Natural killer cell treated with Interleukin-12 subunit alpha and Interleukin-12 subunit beta and Interleukin-15 and Interleukin-18, amount 100 ng/mL, for 72 hours (primary cell): ENCODE measurements around the gene HTR2B. TPM values are rescaled to one million over a fixed set of nuclear protein-coding genes. Genes with fewer than 3 reads are reported as not detected.
"Not testable (repeated sequence)": the region's sequence is repeated elsewhere in the genome, so short reads cannot be mapped to it uniquely, and the experiment has no call there.

Source experiments
- ATAC-seq, 2 donors: fragments of 150-1000 bp; cut with Tn5 transposase in 1 of 2; sonication (Bioruptor Pico), chemical (Tn5 transposase) in 1 of 2; 2 replicates each; pipeline ENCODE4 v1.10.0; 2021
- DNase-seq: peaks from one replicate; pipeline ENCODE4 v3.0.0; 2022; ENCODE audit warnings: low spot score
- H3K27ac Mint-ChIP-seq, 2 donors: 1 replicate in 1 of 2; 2 replicates in 1 of 2; pipeline ENCODE4 v1.8.0; 2022; ENCODE audit warnings: mixed read lengths in 2 of 2, mild to moderate bottlenecking in 1 of 2, moderate library complexity in 1 of 2
- H3K27me3 Mint-ChIP-seq, 2 donors: 1 replicate in 1 of 2; 2 replicates in 1 of 2; pipeline ENCODE4 v1.8.0; 2022; ENCODE audit warnings: mixed read lengths in 2 of 2
- H3K36me3 Mint-ChIP-seq: one replicate; pipeline ENCODE4 v1.8.0; 2022; ENCODE audit warnings: mixed read lengths
- H3K4me1 Mint-ChIP-seq, 2 donors: 1 replicate in 1 of 2; 2 replicates in 1 of 2; pipeline ENCODE4 v1.8.0; 2022; ENCODE audit warnings: low read depth in 2 of 2, mixed read lengths in 2 of 2, mild to moderate bottlenecking in 1 of 2
- H3K4me3 Mint-ChIP-seq: one replicate; pipeline ENCODE4 v1.8.0; 2022; ENCODE audit warnings: mixed read lengths
- H3K9me3 Mint-ChIP-seq: 2 replicates; pipeline ENCODE4 v1.8.0; 2022; ENCODE audit warnings: mixed read lengths
- total RNA-seq, 2 donors: library from RNA; stranded (reverse); gene quantifications; one replicate each; pipeline ENCODE4 v1.2.3, GENCODE V29; 2022

The HTR2B gene
- total RNA-seq, 2 donors from 2014 or later, result not detected

DNA sequence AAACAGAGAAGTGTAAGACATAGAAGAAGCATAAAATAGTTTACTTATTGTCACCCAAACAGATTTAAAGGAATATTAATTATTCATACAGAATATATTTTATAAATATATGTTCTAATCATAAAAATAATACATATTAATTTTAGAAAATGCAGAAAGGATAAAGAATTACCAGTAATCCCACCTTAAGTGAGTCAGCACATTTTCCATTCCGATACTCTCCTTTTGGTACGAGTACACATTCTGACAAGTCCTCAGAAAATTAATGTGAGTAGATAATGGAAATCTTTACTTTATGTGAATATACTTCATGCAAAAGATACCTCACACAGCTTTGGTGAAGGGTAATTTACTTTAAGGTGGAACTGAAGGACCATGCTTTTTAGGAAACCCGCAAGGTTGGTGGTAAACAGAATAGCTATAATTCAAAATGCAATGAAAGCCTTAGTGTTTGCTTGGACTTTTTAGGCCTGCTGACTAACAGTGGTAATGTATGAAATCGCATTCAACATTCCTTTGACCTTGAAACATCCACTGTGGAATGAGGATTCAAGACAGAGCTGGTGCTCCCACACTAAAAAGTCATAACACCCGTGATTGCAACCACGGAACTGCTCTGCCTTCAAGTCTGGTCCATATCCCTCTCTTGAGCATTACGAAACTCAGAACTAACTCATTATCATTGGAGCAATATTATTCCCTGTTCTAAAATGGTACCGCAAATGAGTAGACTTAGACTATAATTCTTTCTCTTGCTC lies 28.1 kb upstream of the HTR2B start:
- Mint-ChIP-seq H3K4me3 (no peak overlapping the region), H3K36me3 (peaks cover 16% of the 10 kb centered on the region), H3K27me3 (no peaks in the 10 kb centered on the region), H3K27ac (no peak overlapping the region), H3K4me1 (no peaks in the 10 kb centered on the region), H3K9me3 (no peaks in the 10 kb centered on the region)
- ATAC-seq, result no peak
- DNase-seq, result no peak

DNA sequence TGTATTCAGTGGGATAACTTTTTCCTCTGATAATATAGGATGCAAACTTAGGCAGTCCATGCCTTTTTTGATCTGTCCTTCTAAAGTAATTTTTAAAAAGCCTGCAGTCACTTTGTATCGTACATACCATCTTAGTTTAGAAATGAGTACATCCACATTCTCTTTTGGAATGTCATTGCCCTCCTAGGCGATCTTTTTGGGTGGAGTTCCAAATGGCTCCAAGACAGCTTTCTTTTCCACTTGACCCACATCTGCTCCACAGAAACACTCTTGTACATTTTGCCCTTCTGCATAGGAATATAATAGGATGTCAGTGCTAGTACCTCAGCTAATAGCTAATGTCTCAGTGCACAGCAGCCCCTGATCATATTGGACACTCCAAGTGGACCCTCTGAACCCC lies 21.8 kb upstream of the HTR2B start:
- ATAC-seq (no peak), DNase-seq (no peak)
- Mint-ChIP-seq H3K36me3 (peaks cover 27% of the 10 kb centered on the region), H3K9me3 (no peaks in the 10 kb centered on the region), H3K4me3 (no peak overlapping the region), H3K27me3 (no peaks in the 10 kb centered on the region), H3K4me1 (no peaks in the 10 kb centered on the region), H3K27ac (no peak overlapping the region)

DNA sequence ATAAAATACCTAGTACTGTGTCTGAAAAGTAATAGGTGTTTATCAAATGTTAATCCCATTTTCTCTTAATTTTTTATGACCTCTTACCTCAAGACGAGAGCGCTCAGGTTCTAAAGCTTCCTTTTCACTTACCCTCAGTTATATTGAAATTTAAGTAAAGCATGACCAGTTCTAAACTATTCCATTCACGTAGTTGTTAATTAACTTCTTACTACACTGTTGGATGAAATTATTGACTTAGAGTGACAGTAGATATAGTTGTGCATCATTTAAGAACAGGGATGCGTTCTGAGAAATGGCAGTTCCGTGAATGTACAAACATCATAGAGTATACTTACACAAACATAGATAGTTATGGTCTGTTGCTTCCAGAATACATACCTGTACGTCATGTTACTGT lies 20.1 kb upstream of the HTR2B start:
- Mint-ChIP-seq H3K4me1 (no peaks in the 10 kb centered on the region), H3K4me3 (no peak overlapping the region), H3K27me3 (no peaks in the 10 kb centered on the region), H3K36me3 (peaks cover 27% of the 10 kb centered on the region), H3K9me3 (no peaks in the 10 kb centered on the region), H3K27ac (no peak overlapping the region)
- DNase-seq (no peak), ATAC-seq (no peak)

DNA sequence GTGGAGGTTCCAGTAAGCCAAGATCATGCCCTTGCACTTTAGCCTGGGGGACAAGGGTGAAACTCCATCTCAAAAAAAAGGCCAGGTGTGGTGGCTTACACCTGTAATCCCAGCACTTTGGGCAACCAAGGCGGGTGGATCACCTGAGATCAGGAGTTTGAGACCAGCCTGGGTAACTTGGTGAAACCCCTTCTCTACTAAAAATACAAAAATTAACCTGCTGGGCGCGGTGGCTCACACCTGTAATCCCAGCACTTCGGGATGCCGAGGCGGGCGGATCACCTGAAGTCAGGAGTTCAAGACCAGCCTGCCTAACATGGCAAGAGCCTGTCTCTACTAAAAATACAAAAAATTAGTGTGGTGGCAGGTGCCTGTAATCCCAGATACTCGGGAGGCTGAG lies 16.0 kb upstream of the HTR2B start:
- DNase-seq, H3K36me3 Mint-ChIP-seq, ATAC-seq, H3K27me3 Mint-ChIP-seq, H3K27ac Mint-ChIP-seq, H3K4me1 Mint-ChIP-seq, H3K9me3 Mint-ChIP-seq, H3K4me3 Mint-ChIP-seq: not testable (repeated sequence)

DNA sequence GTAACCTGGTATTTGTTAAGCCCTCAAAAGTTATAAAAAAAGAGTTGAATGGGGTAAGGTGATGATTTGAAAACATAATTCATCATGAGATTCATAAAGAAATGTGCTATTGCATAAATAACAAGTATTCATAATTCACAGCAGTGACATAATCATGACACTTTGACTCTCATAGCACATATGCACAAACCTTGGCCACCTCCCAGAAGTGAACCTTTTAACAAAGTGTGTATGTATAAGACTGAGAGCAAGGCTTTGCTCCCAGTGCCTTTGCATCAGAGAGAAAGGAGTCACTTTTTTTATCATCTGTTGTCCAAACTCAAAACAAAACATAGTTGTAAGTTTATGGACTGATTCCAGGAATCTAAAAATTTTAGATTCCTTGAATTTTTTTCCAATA lies 15.0 kb upstream of the HTR2B start:
- Mint-ChIP-seq H3K27ac (no peak overlapping the region), H3K4me3 (no peak overlapping the region), H3K9me3 (no peaks in the 10 kb centered on the region), H3K4me1 (no peaks in the 10 kb centered on the region), H3K27me3 (no peaks in the 10 kb centered on the region), H3K36me3 (peaks cover 5% of the 10 kb centered on the region)
- ATAC-seq, result no peak
- DNase-seq, result no peak

DNA sequence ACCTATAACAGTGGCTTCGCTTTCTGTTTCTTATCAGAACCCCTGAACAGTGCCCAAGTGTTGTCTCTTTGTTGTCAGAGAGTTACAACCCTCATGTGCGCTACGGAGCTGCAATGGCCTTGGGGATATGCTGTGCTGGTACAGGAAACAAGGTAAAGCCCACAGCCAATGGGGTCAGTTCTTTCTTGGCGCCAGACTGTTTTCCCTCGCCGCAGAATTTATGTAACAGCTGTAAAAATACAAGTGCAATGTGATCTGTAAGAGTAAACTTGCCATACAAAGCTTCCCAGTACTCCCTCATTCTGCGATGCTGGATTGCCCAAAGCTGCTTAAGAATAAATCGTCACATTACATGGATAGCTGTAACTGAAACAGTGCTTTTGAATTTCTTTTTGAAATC lies 13.9 kb upstream of the HTR2B start:
- no peaks in the 10 kb centered on the region for H3K4me1 Mint-ChIP-seq
- H3K27ac Mint-ChIP-seq, result no peak overlapping the region
- DNase-seq, result no peak
- peaks cover 5% of the 10 kb centered on the region for H3K36me3 Mint-ChIP-seq
- no peak overlapping the region for H3K4me3 Mint-ChIP-seq
- no peaks in the 10 kb centered on the region for H3K9me3 Mint-ChIP-seq
- ATAC-seq, result no peak
- no peaks in the 10 kb centered on the region for H3K27me3 Mint-ChIP-seq

DNA sequence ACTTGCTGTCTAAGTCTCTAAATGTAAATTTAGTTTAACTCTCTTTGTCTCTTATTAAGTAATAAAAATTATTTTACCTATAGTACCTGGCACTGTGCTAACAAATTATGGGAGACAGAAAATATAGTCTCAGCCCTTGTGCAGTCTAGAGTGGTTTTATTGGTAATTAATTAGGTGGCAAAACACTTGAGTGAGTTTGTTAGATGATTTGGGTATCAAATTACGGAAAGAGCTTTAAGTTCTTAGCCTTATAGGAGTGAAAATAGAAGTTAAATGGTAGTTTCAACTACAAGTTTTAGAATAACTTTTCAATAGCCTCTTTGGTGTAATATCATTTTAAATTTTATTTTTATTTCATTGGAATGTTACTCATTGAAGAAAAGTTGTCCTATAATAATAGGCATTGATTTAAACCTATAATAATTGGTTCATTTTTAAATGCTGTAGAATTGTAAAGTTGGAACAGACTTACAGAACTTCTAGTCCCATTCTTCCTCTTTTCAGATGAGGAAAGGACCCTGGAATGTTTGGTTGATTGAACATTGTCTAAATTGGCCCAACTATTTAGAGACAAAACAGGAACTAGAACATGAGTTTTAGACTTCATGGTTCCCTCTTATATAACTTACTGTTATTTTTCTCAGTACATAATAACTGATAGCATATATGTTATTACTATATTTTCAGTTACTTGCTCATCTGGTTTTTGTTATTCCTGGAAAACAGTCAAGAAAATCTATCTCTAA lies 10.2 kb upstream of the HTR2B start:
- no peak for DNase-seq
- H3K27ac Mint-ChIP-seq, result no peak overlapping the region
- peaks cover 5% of the 10 kb centered on the region for H3K36me3 Mint-ChIP-seq
- H3K9me3 Mint-ChIP-seq, result no peaks in the 10 kb centered on the region
- no peak for ATAC-seq
- no peak overlapping the region for H3K4me3 Mint-ChIP-seq
- no peaks in the 10 kb centered on the region for H3K4me1 Mint-ChIP-seq
- H3K27me3 Mint-ChIP-seq, result no peaks in the 10 kb centered on the region

DNA sequence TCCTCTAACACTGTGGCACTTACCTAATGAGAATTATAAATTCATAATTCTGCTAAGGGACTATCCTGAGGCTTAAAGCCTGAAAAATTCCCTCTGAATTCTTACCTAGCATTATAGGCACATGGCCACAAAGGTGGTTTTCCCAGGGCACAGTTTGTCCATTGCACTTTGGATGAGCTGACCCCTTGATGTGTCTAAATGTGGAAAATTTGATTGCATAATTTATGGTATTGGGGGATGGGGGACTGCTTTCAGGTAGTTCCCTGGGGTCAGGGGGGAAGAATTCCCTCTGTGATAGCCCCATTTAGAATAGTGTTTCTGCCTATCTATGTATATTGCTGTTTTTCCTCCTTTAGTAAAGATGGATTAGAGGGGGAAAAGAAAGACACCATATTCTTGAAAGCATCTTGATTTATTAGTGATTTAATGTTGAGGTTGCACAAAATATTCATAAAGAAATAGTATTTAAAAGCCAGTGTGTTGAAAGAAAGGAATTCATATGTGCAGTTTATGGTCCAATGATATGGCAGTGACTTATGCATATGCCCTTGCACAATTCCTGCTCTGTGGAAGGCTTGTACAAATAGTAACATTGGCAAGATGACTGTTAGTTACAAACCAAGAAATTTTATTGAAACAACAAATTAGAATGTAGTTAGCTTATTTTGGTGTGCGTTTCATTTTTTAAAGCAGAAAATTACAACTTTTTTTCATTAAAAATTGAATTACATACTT lies 8.7 kb upstream of the HTR2B start:
- no peak for DNase-seq
- ATAC-seq, result no peak
- Mint-ChIP-seq H3K4me1 (no peaks in the 10 kb centered on the region), H3K27me3 (no peaks in the 10 kb centered on the region), H3K9me3 (no peaks in the 10 kb centered on the region), H3K4me3 (no peak overlapping the region), H3K36me3 (no peaks in the 10 kb centered on the region), H3K27ac (no peak overlapping the region)

DNA sequence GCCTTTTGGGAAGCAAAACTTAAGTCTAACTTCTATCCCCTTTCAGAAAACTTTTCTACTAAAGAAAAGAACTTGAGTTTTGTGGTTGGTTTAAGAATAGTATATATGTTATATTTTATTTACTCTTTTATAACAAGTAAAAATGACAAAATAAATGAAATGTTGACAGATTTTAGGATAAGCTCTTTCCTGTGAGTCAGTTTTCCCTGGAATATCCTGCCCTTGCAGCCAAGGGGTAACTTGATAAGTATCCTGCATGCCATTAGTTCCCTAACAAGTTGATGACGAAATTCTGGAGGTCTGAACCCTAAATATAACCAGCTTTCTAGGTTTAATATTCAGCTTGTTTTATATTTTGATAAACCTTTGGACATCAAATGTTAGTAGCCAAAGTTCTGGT lies 7.3 kb upstream of the HTR2B start:
- Mint-ChIP-seq H3K36me3 (no peaks in the 10 kb centered on the region), H3K4me3 (no peak overlapping the region), H3K4me1 (peaks cover 0 to under 1% of the 10 kb centered on the region in 2 donors), H3K27me3 (no peaks in the 10 kb centered on the region), H3K9me3 (no peaks in the 10 kb centered on the region), H3K27ac (no peak overlapping the region)
- DNase-seq, result no peak
- ATAC-seq, result no peak

DNA sequence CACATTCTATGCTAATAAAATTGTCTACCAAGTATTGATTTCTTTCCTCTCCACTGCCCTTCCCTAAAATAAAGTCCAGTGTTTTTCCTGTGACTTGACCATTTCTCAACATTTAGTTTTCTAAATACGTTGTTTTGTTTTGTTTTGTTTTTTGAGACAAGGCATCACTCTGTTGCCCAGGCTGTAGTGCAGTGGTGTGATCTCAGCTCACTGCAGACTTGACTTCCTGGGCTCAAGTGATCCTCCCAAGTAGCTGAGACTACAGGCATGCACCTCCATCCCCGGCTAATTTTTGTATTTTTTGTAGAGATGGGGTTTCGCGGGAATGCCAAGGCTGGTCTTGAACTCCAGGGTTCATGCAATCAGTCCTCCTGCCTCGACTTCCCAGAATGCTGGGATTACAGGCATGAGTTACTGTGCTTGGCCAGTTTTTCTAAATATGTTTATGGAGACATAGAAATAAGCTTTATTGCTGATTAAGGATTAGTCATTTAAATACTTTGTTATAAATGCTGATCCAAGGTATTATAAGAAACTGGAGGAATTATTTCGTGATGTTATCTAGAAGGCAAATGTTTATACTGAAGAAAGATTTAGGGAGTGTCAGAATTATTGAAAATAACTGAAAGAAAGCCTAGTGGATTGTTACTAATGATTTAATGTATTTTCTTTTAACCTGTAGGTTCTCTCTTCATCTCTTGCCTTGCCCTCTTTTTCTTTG lies 5.7 kb upstream of the HTR2B start:
- H3K9me3 Mint-ChIP-seq, result no peaks in the 10 kb centered on the region
- no peak overlapping the region for H3K27ac Mint-ChIP-seq
- no peak overlapping the region for H3K4me3 Mint-ChIP-seq
- ATAC-seq, result no peak
- H3K36me3 Mint-ChIP-seq, result no peaks in the 10 kb centered on the region
- H3K27me3 Mint-ChIP-seq, result no peaks in the 10 kb centered on the region
- DNase-seq, result no peak
- peaks cover 3 to 5% of the 10 kb centered on the region in 2 donors for H3K4me1 Mint-ChIP-seq

DNA sequence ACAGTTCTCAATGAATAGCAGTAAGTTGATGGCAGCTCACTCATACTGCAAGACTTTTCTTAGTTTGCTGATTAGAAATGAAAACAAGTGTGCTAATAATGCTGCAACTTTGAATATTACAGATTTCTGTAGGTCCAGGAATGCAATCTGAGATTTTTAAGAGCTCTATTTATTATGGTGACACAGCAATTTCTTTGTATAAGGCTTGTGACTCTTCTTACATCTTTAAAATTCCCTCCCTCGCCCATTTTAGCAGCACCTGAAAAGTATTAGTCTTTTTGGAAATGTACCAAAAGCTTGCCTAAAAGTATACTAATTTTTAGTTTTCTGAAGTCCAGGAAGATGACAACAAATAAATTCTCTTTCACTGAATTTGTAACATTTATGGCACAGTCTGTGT lies 4.4 kb upstream of the HTR2B start:
- Mint-ChIP-seq H3K36me3 (no peaks in the 10 kb centered on the region), H3K4me3 (no peak overlapping the region), H3K9me3 (no peaks in the 10 kb centered on the region), H3K4me1 (peaks cover 7 to 15% of the 10 kb centered on the region in 2 donors), H3K27ac (no peak overlapping the region), H3K27me3 (no peaks in the 10 kb centered on the region)
- ATAC-seq (no peak), DNase-seq (no peak)

DNA sequence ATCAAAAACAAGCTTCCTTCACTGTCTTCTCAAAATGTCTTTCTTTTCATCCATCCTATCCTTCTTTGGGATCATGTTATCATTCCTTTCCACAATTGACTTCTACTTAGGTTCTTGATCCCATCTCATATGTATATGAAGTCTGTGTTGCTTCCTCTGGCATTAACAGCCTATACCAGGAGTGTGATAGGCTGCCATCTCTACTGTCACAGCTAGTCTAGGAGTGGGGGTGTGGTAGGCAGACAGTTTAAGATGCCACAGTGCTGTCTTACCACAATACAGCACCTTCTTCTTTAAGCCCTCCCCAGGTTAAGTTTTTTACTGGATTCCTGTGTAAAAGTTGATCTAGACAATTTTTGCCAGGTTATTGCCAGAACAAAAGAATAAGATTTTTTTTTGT lies 3.7 kb upstream of the HTR2B start:
- ATAC-seq, result no peak
- Mint-ChIP-seq H3K4me3 (no peak overlapping the region), H3K27ac (no peak overlapping the region), H3K36me3 (no peaks in the 10 kb centered on the region), H3K9me3 (no peaks in the 10 kb centered on the region), H3K4me1 (peaks cover 10 to 21% of the 10 kb centered on the region in 2 donors), H3K27me3 (no peaks in the 10 kb centered on the region)
- no peak for DNase-seq

DNA sequence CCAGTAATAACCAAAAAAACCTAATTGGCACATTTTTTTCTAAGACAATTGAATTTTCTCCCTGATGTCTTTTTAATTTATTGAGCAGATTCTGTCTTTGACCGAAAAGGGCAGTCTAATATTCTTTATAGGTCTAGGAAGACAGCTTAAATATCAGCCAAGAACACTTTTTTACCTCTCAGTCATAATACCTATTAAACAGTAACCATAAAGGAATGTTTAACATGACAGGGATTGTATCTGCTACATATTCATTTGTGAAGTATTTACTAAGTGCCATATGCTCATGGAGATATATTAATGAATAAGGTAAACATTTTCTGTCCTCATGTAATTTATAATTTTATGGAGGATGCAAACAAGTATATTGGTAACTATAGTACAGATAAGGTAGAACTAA lies 3.1 kb upstream of the HTR2B start:
- no peak for DNase-seq
- H3K4me1 Mint-ChIP-seq, result peaks cover 15 to 26% of the 10 kb centered on the region in 2 donors
- H3K9me3 Mint-ChIP-seq, result no peaks in the 10 kb centered on the region
- no peak overlapping the region for H3K4me3 Mint-ChIP-seq
- no peaks in the 10 kb centered on the region for H3K36me3 Mint-ChIP-seq
- no peak for ATAC-seq
- no peaks in the 10 kb centered on the region for H3K27me3 Mint-ChIP-seq
- no peak overlapping the region for H3K27ac Mint-ChIP-seq

DNA sequence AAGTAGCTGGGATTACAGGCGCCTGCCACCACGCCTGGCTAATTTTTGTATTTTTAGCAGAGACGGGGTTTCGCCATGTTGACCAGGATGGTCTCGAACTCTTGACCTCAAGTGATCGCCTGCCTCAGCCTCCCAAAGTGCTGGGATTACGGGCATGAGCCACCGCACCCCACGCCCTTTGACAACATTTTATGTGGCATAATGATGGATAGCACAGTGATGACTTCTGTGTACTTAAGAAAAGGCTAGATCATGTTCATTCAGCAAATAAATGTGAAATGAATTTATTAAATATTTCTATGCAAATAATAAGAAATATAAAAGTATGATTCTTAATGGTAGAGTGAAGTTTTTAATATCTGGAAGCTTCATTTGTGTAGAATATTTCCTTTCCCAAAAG lies 2.6 kb upstream of the HTR2B start:
- no peaks in the 10 kb centered on the region for H3K9me3 Mint-ChIP-seq
- no peaks in the 10 kb centered on the region for H3K27me3 Mint-ChIP-seq
- DNase-seq, result no peak
- peaks cover 15 to 26% of the 10 kb centered on the region in 2 donors for H3K4me1 Mint-ChIP-seq
- H3K36me3 Mint-ChIP-seq, result no peaks in the 10 kb centered on the region
- ATAC-seq, result no peak
- H3K27ac Mint-ChIP-seq, result no peak overlapping the region
- H3K4me3 Mint-ChIP-seq, result no peak overlapping the region
